ENCODE results near the gene NUBP2.

DNA sequence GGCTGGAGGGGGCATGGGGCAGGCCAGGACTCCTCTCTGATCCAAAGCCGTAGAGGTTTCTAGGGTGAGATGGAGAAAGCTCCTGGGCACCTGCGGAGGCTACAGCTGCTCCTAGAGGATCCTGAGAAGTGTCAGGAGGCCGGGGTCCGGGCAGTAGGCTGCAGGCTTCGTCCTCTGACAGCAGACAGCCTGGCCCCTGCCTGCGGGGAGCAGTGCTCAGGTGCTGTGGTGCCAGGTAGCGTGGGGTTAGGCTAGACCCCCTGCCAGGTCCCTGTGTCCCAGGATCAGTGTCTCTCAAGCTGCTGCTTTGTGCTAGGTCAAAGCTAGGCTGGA, 8.3 kb upstream of the NUBP2 start:
- TF ChIP-seq, protein P1, sequence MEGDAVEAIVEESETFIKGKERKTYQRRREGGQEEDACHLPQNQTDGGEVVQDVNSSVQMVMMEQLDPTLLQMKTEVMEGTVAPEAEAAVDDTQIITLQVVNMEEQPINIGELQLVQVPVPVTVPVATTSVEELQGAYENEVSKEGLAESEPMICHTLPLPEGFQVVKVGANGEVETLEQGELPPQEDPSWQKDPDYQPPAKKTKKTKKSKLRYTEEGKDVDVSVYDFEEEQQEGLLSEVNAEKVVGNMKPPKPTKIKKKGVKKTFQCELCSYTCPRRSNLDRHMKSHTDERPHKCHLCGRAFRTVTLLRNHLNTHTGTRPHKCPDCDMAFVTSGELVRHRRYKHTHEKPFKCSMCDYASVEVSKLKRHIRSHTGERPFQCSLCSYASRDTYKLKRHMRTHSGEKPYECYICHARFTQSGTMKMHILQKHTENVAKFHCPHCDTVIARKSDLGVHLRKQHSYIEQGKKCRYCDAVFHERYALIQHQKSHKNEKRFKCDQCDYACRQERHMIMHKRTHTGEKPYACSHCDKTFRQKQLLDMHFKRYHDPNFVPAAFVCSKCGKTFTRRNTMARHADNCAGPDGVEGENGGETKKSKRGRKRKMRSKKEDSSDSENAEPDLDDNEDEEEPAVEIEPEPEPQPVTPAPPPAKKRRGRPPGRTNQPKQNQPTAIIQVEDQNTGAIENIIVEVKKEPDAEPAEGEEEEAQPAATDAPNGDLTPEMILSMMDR (IDR thresholded peaks at IDR 0.05) = no peak
- TF ChIP-seq POLR2A (IDR thresholded peaks at IDR 0.05) (no peak), POLR2AphosphoS5 (IDR thresholded peaks at IDR 0.05) (no peak), EP300 (IDR thresholded peaks at IDR 0.05) (no peak)

Data from gastroesophageal sphincter (tissue), 3 donors.